Posterior cingulate gyrus (tissue), 11 donors: ENCODE results near the gene CACNG3.

Source experiments
- DNase-seq, 10 donors: peaks; one replicate each; pipeline versions ENCODE4 v3.0.0 to v3.0.0-alpha.2; 2020 to 2021; ENCODE audit warnings: mixed read lengths in 3 of 10
- intact Hi-C: fragments of 100-400 bp; cut with DNase I; formaldehyde crosslinking; loops from one replicate; pipeline ENCODE4 v1.15.1; 2023

The CACNG3 gene

DNA sequence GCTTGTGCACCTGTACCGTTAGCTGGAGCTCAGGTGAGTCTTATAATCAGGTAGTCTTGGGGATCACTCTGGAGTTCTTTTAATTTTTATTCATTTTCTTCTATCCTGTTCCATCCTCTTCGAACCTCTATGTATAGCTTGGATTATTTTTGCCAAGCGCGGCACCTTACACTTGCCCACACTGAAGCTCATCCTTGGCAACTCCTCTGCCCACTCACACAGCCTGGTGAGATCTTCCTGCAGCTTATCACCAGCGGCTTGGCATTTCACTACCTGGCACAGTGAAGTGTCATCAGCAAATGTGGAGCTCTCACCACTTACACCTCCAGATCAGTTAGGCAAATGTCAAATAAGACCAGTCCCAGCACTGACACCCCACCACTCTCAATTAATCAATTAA, 116.7 kb downstream of the CACNG3 start:
- peak in 8 of 10 donors; percentile 37 to 93 (median 64) for DNase-seq
- intact Hi-C loops, result no loop called here

DNA sequence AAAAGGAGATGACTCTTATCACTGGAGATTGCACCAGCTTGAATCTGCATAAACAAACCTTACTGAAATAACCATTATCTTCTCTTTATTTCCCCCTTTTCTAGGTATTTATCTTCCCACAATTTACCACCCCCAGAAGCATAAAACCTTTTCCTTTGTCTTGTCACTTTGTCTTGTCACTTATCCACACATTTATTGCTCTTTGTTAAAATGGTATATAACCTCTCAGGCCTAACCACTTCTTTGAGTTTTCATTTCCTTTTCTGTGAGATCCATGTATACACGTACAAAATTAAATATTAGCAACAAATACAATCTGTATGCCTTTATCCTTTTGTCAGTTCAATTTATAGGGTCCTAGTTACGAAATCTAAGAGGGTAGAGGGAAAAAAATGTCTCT, 122.9 kb downstream of the CACNG3 start:
- intact Hi-C loops, result no loop called here
- DNase-seq, result no peak

DNA sequence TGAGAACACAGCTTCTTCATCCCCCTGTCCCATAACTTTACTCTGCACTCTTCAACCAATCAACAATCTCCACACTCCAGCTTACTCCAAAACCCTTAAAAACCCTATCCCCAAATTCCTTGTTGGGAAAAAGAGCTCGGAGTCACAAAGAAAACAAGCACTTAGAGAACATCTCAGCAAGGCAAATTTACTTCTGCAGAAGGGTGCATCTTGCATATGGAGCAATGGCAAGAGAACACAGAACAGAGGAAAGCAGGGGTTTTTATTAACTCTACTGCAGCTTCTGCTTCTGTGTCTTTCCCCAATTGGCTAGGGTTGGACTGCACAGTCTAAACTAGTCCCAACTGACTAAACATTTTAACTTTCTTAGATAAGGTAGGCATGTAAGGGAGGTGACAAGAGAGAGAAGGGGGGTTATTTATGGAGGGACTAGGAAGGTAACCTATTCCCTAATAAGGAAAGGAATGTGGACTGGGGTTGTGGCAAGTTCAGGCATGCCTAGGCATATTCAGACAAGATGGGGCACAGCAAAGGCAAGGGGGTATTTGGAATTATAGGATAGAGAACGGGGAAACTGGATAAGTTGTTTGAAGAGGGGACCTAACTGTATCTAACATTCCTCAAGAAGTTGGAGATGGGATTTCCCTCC, 125.5 kb downstream of the CACNG3 start:
- intact Hi-C loops, result no loop called here
- no peak for DNase-seq

DNA sequence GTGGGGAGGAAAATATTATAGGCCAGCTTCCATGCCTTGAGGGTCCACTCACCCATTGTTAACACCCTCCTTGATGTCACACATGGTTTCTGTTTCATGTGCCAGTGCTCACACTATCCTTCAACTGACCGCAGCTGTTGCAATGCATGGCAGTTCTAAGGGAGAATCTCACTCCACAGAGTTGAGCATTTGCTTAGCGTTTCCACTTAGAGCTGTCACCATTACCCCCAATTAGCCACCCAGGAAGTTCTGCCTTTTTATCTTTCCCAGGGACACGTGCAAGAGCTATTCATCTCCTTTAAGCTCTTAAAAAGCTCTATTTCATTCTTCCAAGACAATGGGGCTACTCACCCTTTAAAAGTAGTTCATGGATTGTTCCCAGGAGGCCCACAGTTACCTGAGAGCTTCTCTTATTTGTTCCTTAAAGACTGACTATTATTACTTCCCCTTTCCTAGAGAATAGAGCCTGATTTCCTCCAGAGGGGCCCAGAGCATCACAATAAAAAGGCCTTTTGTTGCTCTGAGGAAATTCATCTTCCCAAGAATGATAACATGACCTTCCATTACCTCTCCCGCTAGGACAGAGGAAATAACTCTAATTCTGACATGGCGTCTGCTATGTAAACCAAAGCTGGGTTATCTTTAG, 126.8 kb downstream of the CACNG3 start:
- intact Hi-C loops, result no loop called here
- DNase-seq, result no peak

DNA sequence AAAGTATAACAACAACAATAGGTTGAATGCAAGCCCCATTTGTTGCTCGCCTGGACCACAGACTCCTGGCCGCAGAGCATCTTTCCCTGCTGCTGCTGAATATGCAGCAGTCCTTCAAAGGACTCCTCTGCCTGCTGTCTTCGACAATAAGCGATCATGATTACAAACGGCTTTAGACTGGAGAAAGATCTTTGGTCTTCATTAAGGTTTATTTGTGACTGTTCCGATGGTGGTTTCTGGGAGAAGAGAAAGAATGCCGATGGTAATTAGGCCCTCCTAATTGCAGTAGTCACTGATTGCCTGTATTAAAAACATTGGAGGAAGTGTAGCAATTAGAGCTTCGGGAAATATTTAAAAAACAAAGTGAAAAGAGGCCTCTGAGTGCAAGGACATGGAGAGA, 138.2 kb downstream of the CACNG3 start:
- DNase-seq, result peak in 1 of 10 donors; percentile 59
- intact Hi-C loops, result no loop called here

DNA sequence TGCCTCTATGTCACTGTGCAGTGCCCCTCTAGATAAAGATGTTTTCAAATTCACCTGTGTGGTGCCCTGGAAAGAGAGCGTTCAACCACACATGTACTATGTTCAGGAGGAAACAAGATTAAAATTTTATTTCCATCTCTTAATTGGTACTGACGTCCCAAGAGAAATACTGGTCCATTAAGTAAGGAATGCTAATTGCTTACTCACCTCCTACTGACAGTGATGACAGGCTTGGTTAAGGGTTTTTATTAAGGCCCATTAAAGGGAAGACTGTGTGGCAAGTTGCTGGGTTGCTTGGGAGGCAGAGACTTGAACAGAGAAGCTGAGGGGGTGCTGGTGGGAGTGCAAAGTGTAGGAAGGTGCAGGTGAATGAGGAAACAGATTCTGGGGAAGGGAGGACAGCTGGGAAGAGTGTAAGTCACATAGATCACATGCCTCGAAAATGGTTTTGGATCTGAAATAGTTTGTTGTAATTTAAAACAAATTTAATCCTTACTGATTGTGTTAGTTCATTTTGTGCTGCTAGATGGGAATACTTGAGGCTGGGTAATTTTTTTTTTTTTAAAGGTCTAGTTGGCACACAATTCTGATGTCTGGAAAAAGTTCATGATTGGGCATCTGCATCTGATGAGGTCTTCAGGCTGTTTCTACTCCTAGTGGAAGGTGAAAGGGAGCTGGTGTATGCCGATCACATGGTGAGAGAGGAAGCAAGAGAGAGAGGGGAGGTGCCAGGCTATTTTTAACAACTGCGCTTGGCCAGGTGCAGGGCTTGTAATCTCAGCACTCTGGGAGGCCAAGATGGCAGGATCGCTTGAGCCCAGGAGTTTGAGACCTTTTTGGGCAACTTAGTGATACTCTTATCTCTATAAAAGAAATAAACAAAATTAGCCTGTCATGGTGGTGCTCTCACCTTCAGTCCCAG, 140.5 kb downstream of the CACNG3 start:
- DNase-seq, result no peak
- intact Hi-C loops, result no loop called here

DNA sequence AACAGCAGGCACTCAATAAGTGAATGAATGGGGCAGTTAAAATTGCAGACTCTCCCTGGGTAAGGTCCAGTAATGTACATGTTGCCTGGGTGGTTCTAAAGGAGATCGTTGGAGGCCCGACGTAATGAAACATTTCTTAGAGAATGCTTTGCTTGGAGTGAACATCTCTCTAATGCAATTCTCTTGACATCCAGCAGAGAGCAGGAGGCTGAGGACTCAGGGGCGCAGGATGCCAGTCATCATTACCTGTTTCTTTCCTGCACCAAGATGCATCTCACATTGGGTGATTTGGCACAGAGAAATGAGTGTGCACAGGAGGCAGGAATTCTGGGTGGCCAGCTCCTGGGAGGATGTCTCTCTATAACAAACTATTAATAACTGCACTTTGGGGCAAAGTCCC, 152.9 kb downstream of the CACNG3 start:
- no peak for DNase-seq
- intact Hi-C loops, result no loop called here
